Ammon's horn (tissue), 1 donor: ENCODE data around the gene P2RX7.
"Not testable (repeated sequence)": the region's sequence is repeated elsewhere in the genome, so short reads cannot be mapped to it uniquely, and the experiment has no call there.

Experiments
- DNase-seq: peaks from one replicate; pipeline ENCODE4 v3.0.0-alpha.2; 2016; ENCODE audit warnings: low spot score

The P2RX7 gene

DNA sequence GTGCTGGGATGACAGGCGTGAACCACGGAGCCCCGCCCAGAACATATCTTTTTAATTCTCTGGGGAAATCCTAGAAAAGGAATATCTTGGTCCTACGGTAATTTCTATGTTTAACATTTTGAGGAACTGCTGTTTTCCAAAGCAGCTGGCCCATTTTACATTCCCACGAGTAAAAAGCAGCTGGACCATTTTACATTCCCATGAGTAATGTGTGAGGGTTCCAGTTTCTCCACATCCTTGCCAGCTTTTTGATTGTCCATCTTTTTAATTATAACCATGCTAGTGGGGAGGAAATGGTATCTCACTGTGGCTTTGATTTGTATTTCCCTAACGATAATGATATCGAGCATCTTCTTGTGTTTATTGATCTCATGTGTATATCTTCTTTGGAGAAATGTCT lies 72.8 kb downstream of the P2RX7 start:
- no peak for DNase-seq

DNA sequence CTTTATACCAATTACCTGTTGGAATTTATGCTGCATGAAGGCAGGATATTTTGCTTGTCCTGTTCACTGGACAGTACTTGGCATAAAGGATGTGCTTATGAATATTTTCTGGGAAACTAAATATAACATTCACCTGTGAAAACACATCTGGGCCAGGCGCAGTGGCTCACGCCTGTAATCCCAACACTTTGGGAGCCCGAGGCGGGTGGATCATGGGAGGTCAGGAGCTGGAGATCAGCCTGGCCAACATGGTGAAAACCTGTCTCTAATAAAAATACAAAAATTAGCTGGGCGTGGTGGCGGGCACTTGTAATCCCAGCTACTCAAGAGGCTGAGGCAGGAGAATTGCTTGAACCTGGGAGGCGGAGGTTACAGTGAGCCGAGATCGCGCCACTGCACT lies 75.9 kb downstream of the P2RX7 start:
- not testable (repeated sequence) for DNase-seq

DNA sequence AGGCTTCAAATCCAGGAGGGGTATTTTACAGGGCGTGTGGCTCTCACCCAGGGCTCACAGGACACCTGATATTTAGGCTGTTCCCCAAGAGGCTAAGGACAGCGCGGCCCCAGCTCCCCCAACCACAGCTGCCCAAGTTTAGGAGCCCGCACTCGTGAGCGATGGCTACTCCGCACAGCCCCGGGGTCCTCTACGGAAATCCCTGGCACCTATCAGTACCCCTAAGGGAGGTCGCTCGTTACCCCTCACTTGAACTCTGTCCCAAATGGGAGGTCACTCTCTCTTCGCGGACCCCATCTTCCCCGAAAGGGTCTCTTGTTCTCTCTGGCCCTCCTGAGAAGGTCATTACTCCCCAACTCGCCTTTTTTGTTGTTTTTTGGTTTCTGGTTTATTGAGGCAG lies 76.5 kb downstream of the P2RX7 start:
- no peak for DNase-seq

DNA sequence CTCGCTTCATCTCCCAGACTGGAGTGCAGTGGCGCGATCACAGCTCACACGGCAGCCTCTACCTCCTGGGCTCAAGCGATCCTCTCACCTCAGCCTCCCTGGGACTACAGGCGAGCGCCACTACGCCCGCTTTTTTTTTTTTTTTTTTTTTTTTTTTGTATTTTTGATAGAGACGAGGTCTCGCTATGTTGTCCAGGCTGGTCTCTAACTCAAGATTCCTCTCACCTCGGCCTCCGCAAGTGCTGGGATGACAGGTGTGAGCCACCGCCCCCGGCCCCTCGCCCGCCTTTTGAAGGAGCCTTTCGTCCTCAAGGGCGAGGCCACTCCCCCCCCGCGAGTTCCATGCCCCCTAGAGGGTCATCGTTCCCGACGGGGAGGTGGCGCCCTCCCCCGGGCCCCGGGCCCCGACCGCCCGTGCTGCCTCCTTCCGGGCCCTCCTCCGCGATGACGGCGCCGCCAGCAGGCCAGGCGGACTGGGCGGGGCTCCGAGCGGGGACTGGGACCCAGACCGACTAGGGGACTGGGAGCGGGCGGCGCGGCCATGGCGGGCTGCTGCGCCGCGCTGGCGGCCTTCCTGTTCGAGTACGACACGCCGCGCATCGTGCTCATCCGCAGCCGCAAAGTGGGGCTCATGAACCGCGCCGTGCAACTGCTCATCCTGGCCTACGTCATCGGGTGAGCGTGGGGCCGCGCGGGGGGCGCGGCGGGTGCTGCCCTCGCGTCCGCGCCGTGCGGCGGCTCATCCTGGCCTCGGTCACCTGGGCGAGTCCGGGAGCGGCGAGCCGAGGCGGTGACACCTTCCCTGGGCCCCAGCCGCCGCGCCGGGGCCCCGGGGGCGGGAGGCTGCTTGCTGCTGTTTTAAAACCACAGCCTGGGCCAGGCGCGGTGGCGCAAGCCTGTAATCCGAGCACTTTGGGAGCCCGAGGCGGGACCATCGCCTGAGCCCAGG lies 77.2 kb downstream of the P2RX7 start, which contains the start of gene P2RX4:
P2RX4 (plus strand) TSS at position 506 of the 949 bp plus-strand sequence; CDS start at position 542, 36 bp downstream.
- peak; percentile 90 for DNase-seq

DNA sequence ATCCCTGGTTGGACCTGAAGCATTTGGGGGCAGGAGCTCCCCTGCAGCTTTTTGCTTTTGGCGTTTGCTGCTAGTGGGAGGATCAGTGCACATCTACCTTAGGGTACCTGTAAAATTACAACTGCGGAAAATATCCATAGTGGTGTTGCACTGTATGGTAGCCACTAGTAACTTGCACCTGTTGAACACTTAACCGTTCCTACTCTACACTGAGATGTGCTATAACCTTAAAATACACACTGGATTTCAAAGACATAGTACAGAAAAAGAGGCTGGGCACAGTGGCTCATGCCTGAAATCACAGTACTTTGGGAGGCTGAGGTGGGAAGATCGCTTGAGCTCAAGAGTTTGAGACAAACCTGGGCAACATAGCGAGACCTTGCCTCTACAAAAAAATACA lies 80.2 kb downstream of the P2RX7 start:
- no peak for DNase-seq

DNA sequence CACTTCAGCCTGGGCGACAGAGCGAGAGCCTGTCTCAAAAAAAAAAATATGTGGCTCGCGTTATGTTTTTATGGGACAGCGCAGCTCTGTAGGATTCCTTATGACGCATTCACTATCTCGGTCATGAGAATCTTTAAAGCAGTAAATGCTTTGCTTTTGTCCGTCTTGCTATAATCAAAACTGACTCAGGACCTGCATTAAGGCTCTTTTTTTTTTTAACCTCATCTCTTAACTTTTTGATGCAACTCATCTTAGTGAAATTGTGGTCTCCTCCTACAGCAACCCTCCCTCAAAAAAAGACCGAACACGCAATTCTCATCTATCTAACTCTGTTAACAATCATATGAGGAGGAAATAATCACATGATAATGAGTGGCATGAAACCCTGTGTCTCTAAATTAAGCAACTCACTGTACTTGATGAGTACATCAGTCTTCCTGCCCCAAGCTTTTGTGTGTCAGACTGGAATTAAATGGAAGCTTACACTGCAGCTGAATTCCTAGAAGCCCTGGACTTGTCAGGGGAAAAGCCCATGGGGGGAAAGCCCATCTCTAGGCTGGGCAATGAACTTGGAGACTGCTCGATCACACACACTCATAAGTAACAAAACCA lies 81.6 kb downstream of the P2RX7 start:
- DNase-seq = no peak

DNA sequence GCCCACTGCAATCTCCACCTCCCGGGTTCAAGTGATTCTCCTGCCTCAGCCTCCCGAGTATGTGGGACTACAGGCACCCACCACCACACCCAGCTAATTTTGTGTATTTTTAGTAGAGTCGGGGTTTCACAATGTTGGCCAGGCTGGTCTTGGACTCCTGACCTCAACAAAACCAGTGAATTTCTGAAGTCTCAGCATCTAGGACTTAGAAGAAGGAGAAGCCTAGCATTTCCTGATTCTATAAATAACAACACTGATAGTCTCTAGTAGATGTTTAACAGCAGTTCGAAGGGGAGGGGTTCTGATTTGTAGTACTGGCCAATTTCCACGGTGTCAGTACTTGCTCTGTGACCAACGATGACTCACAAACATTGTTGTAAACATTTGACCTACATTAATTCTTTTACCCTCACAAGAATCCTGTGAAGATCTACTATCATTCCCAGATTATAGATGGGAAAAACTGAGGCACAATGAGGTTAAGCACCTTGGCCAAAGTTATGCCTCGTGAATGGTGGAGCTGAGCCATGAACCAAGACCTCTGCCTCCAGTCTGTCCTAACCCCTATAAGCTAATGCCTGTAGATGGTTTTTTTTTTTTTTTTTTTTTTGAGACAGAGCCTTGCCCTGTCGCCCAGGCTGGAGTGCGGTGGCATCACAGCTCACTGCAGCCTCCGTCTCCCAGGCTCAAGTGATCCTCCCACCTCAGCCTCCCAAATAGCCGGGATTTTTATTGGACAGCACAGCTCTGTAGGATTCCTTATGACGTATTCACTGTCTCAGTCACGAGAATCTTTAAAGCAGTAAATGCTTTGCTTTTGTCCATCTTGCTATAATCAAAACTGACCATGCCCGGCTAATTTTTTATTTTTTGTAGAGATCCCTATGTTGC lies 82.4 kb downstream of the P2RX7 start:
- peak; percentile 54 for DNase-seq

DNA sequence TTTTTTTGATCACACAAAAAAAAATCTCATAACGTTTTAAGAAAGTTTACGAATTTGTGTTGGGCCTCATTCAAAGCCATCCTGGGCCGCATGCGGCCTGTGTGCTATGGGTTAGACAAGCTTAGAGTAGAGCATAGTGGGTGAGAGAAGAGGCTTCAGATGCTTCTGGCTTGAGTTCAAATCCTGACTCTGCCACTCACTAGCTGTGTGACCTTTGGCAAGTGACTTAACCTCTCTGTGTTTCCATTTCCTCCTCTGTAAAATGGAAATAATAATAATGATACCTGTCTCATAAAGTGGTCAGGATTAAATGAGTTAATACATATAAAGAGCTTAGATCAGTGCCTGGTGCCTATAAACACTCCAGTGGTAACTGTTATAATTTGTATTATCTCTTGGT lies 83.4 kb downstream of the P2RX7 start:
- DNase-seq = no peak

DNA sequence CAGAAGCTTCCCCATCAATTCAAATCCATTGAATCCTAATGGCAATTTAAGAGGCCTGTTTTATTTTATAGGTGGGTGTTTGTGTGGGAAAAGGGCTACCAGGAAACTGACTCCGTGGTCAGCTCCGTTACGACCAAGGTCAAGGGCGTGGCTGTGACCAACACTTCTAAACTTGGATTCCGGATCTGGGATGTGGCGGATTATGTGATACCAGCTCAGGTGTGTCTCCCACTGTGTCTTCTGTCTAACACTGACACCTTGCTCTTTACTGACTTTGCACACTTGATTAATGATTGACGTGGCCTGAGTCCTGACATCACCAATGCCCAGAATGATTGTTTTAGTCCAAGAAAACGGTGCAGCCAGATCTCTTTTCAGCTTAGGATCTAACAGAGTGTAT lies 84.4 kb downstream of the P2RX7 start:
- DNase-seq = no peak

DNA sequence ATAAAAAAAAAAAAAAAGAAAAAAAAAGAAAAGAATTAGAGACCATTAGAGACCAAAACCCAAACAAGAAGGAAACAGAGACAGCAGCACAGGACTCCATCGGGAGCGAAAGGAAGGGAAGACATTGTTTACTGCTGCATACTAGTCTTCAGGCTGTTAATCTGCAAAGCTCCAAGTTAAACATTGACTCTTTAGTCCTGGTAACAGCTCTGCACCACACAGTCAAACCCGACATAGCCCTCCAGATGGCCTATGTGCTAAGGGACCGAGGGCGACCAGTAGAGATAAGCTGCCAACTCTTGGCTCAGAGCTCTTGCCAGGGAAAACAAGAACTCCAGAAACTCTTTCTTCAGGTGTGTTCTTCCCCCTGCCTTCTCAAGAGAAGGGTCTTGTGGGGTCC lies 85.1 kb downstream of the P2RX7 start:
- DNase-seq = no peak

DNA sequence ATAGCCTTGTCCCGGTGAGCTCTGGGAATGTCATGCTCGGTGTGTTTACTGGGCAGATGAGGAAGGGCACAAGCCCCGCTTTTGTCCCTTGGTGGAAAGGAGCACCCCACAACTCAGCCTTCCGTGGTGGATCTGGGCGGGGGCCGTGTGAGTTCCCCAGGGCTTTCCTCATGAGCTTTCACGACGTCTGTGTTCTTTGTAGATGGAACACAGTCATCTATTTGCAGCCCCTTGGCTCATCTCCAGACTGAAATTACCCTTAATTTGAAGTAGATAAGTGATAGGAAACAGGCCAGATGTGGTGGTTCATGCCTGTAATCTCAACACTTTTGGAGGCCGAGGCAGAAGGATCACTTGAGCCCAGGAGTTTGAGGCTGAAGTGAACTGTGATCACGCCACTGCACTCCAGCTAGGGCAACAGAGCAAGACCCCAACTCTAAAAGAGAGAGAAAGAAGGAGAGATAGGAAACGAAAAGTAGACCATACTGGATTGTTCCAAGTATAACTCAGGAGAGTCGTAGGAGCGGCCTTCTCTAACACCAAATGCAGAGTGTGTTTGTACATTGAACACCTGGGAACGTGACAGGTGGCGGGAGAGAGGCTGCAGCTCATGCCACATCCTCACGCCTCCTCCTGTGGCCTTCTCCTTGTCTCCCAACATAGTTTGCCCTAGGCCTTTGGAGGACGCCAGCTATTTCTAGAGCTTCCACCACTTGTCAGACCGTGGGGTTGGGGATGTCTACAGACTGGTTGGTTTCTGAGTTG lies 86.1 kb downstream of the P2RX7 start:
- no peak for DNase-seq

DNA sequence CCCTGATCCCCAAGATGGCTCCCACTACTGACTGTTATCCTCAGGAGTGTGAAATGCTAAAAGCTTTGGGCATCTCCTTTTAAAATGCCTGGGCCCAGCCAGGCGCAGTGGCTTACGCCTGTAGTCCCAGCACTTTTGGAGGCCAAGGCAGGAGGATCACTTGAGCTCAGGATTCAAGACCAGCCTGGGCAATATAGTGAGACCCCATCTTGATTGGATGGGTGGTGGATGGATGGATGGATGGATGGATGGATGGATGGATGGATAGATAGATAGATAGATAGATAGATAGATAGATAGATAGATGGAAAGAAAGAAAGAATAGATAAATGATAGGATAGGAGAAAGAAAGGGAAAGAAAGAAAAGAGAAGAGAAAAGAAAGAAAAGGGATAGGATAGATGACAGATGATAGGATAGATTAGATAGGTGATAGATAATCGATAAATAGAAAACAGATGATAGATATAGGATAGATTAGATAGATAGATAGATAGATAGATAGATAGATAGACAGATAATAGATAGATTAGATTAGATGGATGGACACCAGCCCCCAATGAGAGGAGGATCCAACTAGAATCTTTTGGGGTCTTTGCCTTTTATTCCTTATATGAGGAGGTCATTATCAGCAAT lies 86.8 kb downstream of the P2RX7 start:
- DNase-seq = no peak

DNA sequence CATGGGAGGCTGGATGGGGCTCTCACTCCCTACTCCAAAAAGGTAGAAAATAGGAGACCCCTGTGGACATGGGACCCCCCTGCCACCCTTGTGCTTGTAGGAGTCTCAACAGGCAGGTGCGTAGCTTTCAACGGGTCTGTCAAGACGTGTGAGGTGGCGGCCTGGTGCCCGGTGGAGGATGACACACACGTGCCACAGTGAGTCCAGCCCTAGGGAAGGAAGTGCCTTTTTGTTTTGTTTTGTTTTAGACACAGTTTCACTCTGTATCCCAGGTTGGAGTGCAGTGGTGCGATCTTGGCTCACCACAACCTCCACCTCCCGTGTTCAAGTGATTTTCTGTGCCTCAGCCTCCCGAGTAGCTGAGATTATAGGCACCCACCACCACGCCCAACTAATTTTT lies 90.2 kb downstream of the P2RX7 start:
- DNase-seq = no peak

DNA sequence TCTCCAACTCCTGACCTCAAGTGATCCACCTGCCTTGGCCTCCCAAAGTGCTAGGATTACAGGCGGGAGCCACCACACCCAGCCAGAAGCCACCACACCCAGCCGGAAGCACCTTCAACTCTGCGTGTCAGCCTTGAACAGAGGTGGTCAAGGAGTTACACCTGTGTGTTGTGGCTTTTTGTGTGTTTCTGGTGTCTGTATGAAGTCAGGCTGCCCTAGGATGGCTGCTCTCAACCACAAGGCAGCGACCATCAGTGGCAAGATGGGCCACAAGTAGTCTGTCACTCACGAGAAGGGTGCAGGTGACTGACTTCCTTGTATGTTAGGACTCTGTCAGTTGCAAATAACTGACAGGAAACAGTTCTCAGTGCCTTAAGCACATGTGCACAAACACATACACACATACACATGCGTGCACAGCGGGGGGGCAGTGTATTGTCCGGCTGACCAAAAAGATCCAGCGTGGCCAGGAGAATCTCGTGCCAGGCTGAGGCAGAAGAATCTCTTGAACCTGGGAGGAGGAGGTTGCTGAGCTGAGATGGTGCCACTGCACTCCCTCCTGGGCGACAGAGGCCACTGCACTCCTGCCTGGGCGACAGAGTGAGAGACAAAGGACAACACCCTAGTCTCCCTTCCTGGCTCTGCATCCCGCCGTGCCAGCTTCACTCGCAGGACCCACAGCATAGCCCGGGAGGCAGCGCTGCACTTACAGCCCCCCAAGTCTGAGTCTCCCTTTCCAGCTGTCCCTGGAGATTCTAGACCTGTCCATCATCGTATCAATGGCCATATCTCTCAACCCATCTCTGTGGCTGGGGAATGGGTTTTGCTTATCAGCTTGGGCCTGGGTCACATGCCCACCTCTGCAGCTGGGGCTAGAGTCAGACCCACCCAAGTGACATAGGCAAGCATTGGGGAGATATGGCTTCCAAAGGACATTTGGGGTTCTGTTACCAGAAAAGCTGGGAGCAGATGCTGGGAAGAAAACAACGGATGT lies 90.9 kb downstream of the P2RX7 start:
- DNase-seq = no peak

DNA sequence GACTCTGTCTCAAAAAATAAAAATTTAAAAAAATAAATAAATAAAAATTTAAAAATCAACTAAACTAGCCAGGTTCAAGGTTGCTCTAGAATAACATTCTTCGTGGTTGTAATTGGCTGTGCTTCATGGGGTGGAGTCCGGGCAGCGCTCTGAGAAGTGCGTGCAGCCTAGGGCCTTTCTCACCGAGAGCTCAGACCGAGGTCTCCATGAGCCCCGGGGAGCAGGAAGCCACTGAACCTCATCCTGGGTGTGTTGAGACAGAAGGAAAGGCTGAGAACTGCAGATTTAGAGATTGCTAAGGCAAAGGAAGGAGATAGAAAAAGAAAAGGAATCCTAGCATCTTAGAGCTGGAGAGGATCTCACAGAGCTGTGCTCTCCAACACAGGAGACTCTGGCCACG lies 91.9 kb downstream of the P2RX7 start:
- no peak for DNase-seq

DNA sequence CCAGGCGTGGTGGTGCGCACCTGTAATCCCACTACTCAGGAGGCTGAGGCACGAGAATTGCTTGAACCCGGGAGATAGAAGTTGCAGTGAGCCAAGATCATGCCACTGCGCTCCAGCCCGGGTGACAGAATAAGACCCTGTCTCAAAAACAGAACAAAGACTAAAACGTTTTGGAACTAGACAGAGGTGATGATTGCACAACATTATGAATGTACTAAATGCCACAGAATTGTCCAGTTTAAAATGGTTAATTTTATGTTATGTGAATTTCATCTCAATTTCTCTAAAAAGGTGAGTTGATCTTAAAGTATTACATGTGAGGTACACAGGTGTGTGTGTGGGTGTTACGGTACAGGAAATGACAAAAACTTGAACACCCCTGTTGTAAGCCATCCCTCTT lies 93.7 kb downstream of the P2RX7 start:
- DNase-seq = no peak

DNA sequence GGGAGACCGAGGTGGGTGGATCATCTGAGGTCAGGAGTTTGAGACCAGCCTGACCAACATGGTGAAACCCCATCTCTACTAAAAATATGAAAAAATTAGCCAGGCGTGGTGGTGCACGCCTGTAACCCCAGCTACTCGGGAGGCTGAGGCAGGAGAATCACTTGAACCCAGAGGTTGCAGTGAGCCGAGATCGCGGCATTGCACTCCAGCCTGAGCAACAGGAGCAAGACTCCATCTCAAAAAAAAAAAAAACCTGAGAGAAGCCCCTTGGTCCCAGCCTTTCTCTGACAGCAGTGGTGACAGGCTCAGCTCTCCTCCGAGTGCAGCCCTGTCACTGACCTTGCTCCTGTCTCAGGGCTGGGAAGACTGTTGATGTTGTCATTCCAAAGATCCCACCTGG lies 94.2 kb downstream of the P2RX7 start:
- not testable (repeated sequence) for DNase-seq

DNA sequence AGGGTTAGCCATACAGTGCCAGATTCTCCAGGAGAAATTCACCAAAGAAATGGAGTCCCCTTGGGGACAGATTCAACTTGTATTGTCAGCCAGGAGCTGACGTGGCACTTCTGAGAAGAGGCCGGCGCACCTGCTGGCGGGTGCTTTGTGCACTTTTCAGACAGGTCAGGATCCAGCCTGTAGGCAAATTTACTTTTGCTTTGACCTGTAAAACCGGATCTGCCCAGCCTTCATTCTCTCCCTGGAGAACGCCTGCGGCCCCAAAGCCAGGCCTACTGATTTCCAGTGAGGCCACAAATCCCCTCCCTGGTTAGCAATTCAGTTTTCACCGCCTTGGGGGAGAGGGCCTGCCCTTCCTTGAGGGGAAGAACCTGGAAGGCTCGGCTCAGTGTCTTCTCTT lies 94.6 kb downstream of the P2RX7 start:
- no peak for DNase-seq

DNA sequence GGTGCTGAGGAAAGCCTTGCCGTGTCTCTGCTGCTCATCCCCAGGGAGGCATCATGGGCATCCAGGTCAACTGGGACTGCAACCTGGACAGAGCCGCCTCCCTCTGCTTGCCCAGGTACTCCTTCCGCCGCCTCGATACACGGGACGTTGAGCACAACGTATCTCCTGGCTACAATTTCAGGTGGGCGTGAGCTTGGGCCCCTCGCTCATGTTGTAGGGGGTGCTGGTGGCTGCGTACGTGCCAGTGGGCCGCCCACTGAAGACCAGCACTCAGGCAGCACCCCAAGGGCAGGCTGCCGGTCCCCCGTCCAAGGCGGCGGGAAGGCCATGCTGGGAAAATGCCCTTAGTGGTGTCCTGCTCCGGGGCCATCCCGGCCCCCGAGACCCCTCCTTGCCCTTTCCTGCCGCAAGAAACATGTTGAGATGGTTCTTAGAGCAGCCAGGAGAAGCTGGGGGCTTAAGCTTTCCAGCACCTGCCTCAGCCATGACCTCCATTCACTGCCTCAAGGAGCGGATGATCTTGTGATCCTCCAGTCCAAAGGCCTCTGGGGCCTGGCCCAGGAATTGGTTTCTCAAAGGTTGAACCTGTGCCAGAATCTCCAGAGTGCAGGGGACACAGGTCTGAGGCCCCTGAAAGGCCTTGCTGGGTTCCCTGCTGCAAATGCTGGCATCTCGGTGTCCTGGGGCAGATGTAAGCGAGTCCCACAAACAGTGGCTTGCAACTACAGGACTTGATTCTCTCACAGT lies 96.4 kb downstream of the P2RX7 start:
- DNase-seq = no peak
